ENCODE measurements around the gene ERC2. TPM values are rescaled to one million over a fixed set of nuclear protein-coding genes. Genes with fewer than 3 reads are reported as not detected.

ERC2 gene
- total RNA-seq, 2 experiments from 2014 or later, result not detected

GRCh38 chr3:56130036-56130435, 338.2 kb downstream of the ERC2 start:
- DNase-seq (ENCODE audit: low spot score), result no peak
- no peaks in the 10 kb centered on the region for H3K4me1 ChIP-seq (ENCODE audit: insufficient read depth, low read length, poor library complexity, severe bottlenecking)
- H3K4me2 ChIP-seq (ENCODE audit: low read length), result no peak overlapping the region
- CTCF ChIA-PET (ENCODE audit: unreplicated experiment), result no interaction called here
- H3K9me2 ChIP-seq (ENCODE audit: insufficient read depth, low read length), result no peaks in the 10 kb centered on the region
- TF ChIP-seq EZH2phosphoT487 (IDR thresholded peaks at IDR 0.05; ENCODE audit: borderline replicate concordance, low read depth, low read length), result no peak
- no peak for TF ChIP-seq CTCF (conservative IDR thresholded peaks at IDR 0.05; ENCODE audit: low read length)
- no peak overlapping the region for H3K4me3 ChIP-seq (ENCODE audit: low read depth, low read length, poor library complexity, severe bottlenecking)
- no peak overlapping the region for H3K27ac ChIP-seq (ENCODE audit: low read depth, low read length, poor library complexity, severe bottlenecking)
- H3K36me3 ChIP-seq (ENCODE audit: insufficient read depth, low read length), result no peaks in the 10 kb centered on the region
- intact Hi-C loops (cut with micrococcal nuclease; ENCODE audit: unreplicated experiment), result no loop called here
- POLR2A ChIA-PET, result interaction anchor here (0.5 kb wide), 1 partner anchor 125 kb away, joined by 3 read pairs; no protein-coding TSS in a partner anchor
- H2AFZ ChIP-seq (ENCODE audit: low read length), result no peak overlapping the region
- no peaks in the 10 kb centered on the region for H3K9me3 ChIP-seq (ENCODE audit: low read length)
- H3K79me2 ChIP-seq (ENCODE audit: insufficient read depth, low read depth, low read length), result no peaks in the 10 kb centered on the region
- no TSS peak for BruUV-seq (replicated peaks)
- H4K20me1 ChIP-seq (ENCODE audit: insufficient read depth, low read length), result no peaks in the 10 kb centered on the region

GRCh38 chr3:56126632-56127031, 341.6 kb downstream of the ERC2 start:
- no peaks in the 10 kb centered on the region for H3K4me1 ChIP-seq (ENCODE audit: insufficient read depth, low read length, poor library complexity, severe bottlenecking)
- BruUV-seq (replicated peaks), result no TSS peak
- no peak overlapping the region for H3K4me2 ChIP-seq (ENCODE audit: low read length)
- no peak overlapping the region for H3K27ac ChIP-seq (ENCODE audit: low read depth, low read length, poor library complexity, severe bottlenecking)
- CTCF ChIA-PET (ENCODE audit: unreplicated experiment), result no interaction called here
- H3K4me3 ChIP-seq (ENCODE audit: low read depth, low read length, poor library complexity, severe bottlenecking), result no peak overlapping the region
- TF ChIP-seq CTCF (conservative IDR thresholded peaks at IDR 0.05; ENCODE audit: low read length) (no peak), EZH2phosphoT487 (IDR thresholded peaks at IDR 0.05; ENCODE audit: borderline replicate concordance, low read depth, low read length) (no peak)
- POLR2A ChIA-PET, result no interaction called here
- H3K79me2 ChIP-seq (ENCODE audit: insufficient read depth, low read depth, low read length), result no peaks in the 10 kb centered on the region
- H2AFZ ChIP-seq (ENCODE audit: low read length), result no peak overlapping the region
- H3K9me3 ChIP-seq (ENCODE audit: low read length), result no peaks in the 10 kb centered on the region
- intact Hi-C loops (cut with micrococcal nuclease; ENCODE audit: unreplicated experiment), result no loop called here
- H4K20me1 ChIP-seq (ENCODE audit: insufficient read depth, low read length), result no peaks in the 10 kb centered on the region
- no peaks in the 10 kb centered on the region for H3K9me2 ChIP-seq (ENCODE audit: insufficient read depth, low read length)
- H3K36me3 ChIP-seq (ENCODE audit: insufficient read depth, low read length), result no peaks in the 10 kb centered on the region
- no peak for DNase-seq (ENCODE audit: low spot score)

DNA sequence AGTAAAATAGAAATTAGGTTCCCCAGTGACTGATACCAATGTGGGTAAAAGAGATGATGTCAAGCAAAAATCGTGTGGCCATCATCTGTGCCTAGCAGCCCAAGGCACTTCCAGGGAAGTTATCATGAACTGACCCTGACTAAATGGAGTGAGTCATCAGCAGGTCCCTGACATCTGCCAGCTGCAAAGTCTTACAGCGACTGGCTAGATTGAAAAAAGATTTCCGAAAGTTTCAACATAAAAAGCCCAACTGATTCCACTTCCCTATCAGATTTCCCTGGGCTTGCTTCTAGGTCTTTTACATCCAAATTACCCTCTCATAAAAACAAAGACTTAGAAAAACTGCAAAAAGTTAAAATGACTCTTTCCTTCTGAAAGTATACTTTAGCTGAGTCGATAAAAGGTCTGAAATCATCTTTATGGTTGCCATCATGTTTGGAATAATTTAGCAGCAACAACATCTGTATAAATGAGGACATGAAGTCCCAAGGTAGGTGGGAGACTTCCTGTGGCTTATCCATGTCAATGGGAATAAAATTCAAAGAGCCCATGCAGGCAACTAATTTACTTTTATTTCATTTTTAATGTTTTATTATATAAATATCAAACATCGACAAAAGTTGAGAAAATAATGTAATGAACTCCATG, 342.8 kb downstream of the ERC2 start:
- Histone ChIP-seq H3K9me3 (ENCODE audit: low read length) (no peaks in the 10 kb centered on the region), H3K4me1 (ENCODE audit: insufficient read depth, low read length, poor library complexity, severe bottlenecking) (no peaks in the 10 kb centered on the region), H2AFZ (ENCODE audit: low read length) (no peak overlapping the region), H4K20me1 (ENCODE audit: insufficient read depth, low read length) (no peaks in the 10 kb centered on the region), H3K36me3 (ENCODE audit: insufficient read depth, low read length) (no peaks in the 10 kb centered on the region), H3K4me2 (ENCODE audit: low read length) (no peak overlapping the region), H3K4me3 (ENCODE audit: low read depth, low read length, poor library complexity, severe bottlenecking) (no peak overlapping the region), H3K79me2 (ENCODE audit: insufficient read depth, low read depth, low read length) (no peaks in the 10 kb centered on the region), H3K27ac (ENCODE audit: low read depth, low read length, poor library complexity, severe bottlenecking) (no peak overlapping the region), H3K9me2 (ENCODE audit: insufficient read depth, low read length) (no peaks in the 10 kb centered on the region)
- POLR2A ChIA-PET, result no interaction called here
- DNase-seq (ENCODE audit: low spot score), result no peak
- intact Hi-C loops (cut with micrococcal nuclease; ENCODE audit: unreplicated experiment), result no loop called here
- TF ChIP-seq EZH2phosphoT487 (IDR thresholded peaks at IDR 0.05; ENCODE audit: borderline replicate concordance, low read depth, low read length) (no peak), CTCF (conservative IDR thresholded peaks at IDR 0.05; ENCODE audit: low read length) (no peak)
- CTCF ChIA-PET (ENCODE audit: unreplicated experiment), result no interaction called here
- BruUV-seq (replicated peaks), result no TSS peak

All from OCI-LY7 (cell line).